ENCODE measurements around the gene ZEB1.
"Not testable (repeated sequence)": the region's sequence is repeated elsewhere in the genome, so short reads cannot be mapped to it uniquely, and the experiment has no call there.

Gene ZEB1

GRCh38 chr10:31554556-31554955, 235.5 kb downstream of the ZEB1 start:
- Histone ChIP-seq H3K27ac (ENCODE audit: low read depth, low read length) (no peak overlapping the region), H2AK5ac (ENCODE audit: low read length) (no peak overlapping the region), H3K4me3 (ENCODE audit: low read depth, low read length) (no peak overlapping the region), H3K18ac (ENCODE audit: low read length) (no peak overlapping the region), H2BK5ac (ENCODE audit: low read depth, low read length, poor library complexity) (no peak overlapping the region), H2BK12ac (ENCODE audit: low read length) (no peak overlapping the region), H3K4me2 (ENCODE audit: low read length) (no peak overlapping the region), H3K4ac (ENCODE audit: low read depth, low read length) (no peak overlapping the region), H2BK120ac (ENCODE audit: insufficient read depth, low read length, poor library complexity) (no peak overlapping the region), H4K12ac (ENCODE audit: low read depth, low read length) (no peak overlapping the region), H3K9me3 (ENCODE audit: insufficient read depth, low read depth, low read length) (peaks cover 3% of the 10 kb centered on the region), H4K8ac (ENCODE audit: low read depth, low read length) (no peak overlapping the region), H2AFZ (ENCODE audit: insufficient read depth, low read length, poor library complexity) (no peak overlapping the region), H3K79me1 (ENCODE audit: low read length) (no peaks in the 10 kb centered on the region), H3K27me3 (ENCODE audit: insufficient read depth, low read length) (no peaks in the 10 kb centered on the region), H3K9ac (ENCODE audit: low read length) (no peak overlapping the region), H3K4me1 (ENCODE audit: control insufficient read depth in 1 of 2, insufficient read depth in 2 of 2, low read length in 2 of 2) (no peaks in the 10 kb centered on the region), H3K36me3 (ENCODE audit: control insufficient read depth in 1 of 2, insufficient read depth in 2 of 2, low read length in 2 of 2) (no peaks in the 10 kb centered on the region), H3K23ac (ENCODE audit: low read length) (no peak overlapping the region), H3K14ac (ENCODE audit: low read length) (no peak overlapping the region), H3K79me2 (ENCODE audit: control insufficient read depth, insufficient read depth, low read length, poor library complexity) (no peaks in the 10 kb centered on the region), H4K91ac (ENCODE audit: low read depth, low read length) (no peak overlapping the region)
- DNase-seq, result no peak
- WGBS (ENCODE audit: extremely low coverage, insufficient coverage, insufficient read length), result no CpG with 5 or more reads among the region's 2 CpGs

- Histone ChIP-seq H3K9ac (ENCODE audit: low read length) (no peak overlapping the region), H3K4me3 (ENCODE audit: low read depth, low read length) (no peak overlapping the region), H3K79me2 (ENCODE audit: control insufficient read depth, insufficient read depth, low read length, poor library complexity) (no peaks in the 10 kb centered on the region), H3K23ac (ENCODE audit: low read length) (no peak overlapping the region), H3K36me3 (ENCODE audit: control insufficient read depth in 1 of 2, insufficient read depth in 2 of 2, low read length in 2 of 2) (no peaks in the 10 kb centered on the region), H3K27ac (ENCODE audit: low read depth, low read length) (no peak overlapping the region), H2AK5ac (ENCODE audit: low read length) (no peak overlapping the region), H4K8ac (ENCODE audit: low read depth, low read length) (no peak overlapping the region), H4K91ac (ENCODE audit: low read depth, low read length) (no peak overlapping the region), H3K4me1 (ENCODE audit: control insufficient read depth in 1 of 2, insufficient read depth in 2 of 2, low read length in 2 of 2) (no peaks in the 10 kb centered on the region), H3K27me3 (ENCODE audit: insufficient read depth, low read length) (no peaks in the 10 kb centered on the region), H2BK12ac (ENCODE audit: low read length) (no peak overlapping the region), H4K12ac (ENCODE audit: low read depth, low read length) (no peak overlapping the region), H2BK5ac (ENCODE audit: low read depth, low read length, poor library complexity) (no peak overlapping the region), H2BK120ac (ENCODE audit: insufficient read depth, low read length, poor library complexity) (no peak overlapping the region), H3K4me2 (ENCODE audit: low read length) (no peak overlapping the region), H3K18ac (ENCODE audit: low read length) (no peak overlapping the region), H3K9me3 (ENCODE audit: insufficient read depth, low read depth, low read length) (peaks cover 3% of the 10 kb centered on the region), H3K14ac (ENCODE audit: low read length) (no peak overlapping the region), H3K79me1 (ENCODE audit: low read length) (no peaks in the 10 kb centered on the region), H2AFZ (ENCODE audit: insufficient read depth, low read length, poor library complexity) (no peak overlapping the region), H3K4ac (ENCODE audit: low read depth, low read length) (no peak overlapping the region)
- no CpG with 5 or more reads among the region's 1 CpG for WGBS (ENCODE audit: extremely low coverage, insufficient coverage, insufficient read length)
- no peak for DNase-seq
Measured at GRCh38 chr10:31557854-31558253, 238.8 kb downstream of the ZEB1 start.

GRCh38 chr10:31568252-31568861, 249.3 kb downstream of the ZEB1 start:
- not testable (repeated sequence) for H3K9me3 ChIP-seq (ENCODE audit: insufficient read depth, low read depth, low read length)
- whole genome bisulfite sequencing (ENCODE audit: extremely low coverage, insufficient coverage, insufficient read length), result no CpG with 5 or more reads among the region's 3 CpGs

GRCh38 chr10:31574577-31574976, 255.6 kb downstream of the ZEB1 start:
- no peaks in the 10 kb centered on the region for H3K36me3 ChIP-seq (ENCODE audit: control insufficient read depth in 1 of 2, insufficient read depth in 2 of 2, low read length in 2 of 2)
- H2AK5ac ChIP-seq (ENCODE audit: low read length), result no peak overlapping the region
- H3K9ac ChIP-seq (ENCODE audit: low read length), result no peak overlapping the region
- no peaks in the 10 kb centered on the region for H3K4me1 ChIP-seq (ENCODE audit: control insufficient read depth in 1 of 2, insufficient read depth in 2 of 2, low read length in 2 of 2)
- H3K79me1 ChIP-seq (ENCODE audit: low read length), result no peaks in the 10 kb centered on the region
- H4K91ac ChIP-seq (ENCODE audit: low read depth, low read length), result no peak overlapping the region
- H2BK120ac ChIP-seq (ENCODE audit: insufficient read depth, low read length, poor library complexity), result no peak overlapping the region
- no CpG with 5 or more reads among the region's 2 CpGs for WGBS (ENCODE audit: extremely low coverage, insufficient coverage, insufficient read length)
- H4K12ac ChIP-seq (ENCODE audit: low read depth, low read length), result no peak overlapping the region
- H3K18ac ChIP-seq (ENCODE audit: low read length), result no peak overlapping the region
- H3K4me2 ChIP-seq (ENCODE audit: low read length), result no peak overlapping the region
- no peak overlapping the region for H3K14ac ChIP-seq (ENCODE audit: low read length)
- no peaks in the 10 kb centered on the region for H3K27me3 ChIP-seq (ENCODE audit: insufficient read depth, low read length)
- H4K8ac ChIP-seq (ENCODE audit: low read depth, low read length), result no peak overlapping the region
- no peak overlapping the region for H3K4ac ChIP-seq (ENCODE audit: low read depth, low read length)
- no peak overlapping the region for H3K27ac ChIP-seq (ENCODE audit: low read depth, low read length)
- DNase-seq, result no peak
- H2BK5ac ChIP-seq (ENCODE audit: low read depth, low read length, poor library complexity), result no peak overlapping the region
- no peaks in the 10 kb centered on the region for H3K79me2 ChIP-seq (ENCODE audit: control insufficient read depth, insufficient read depth, low read length, poor library complexity)
- H3K23ac ChIP-seq (ENCODE audit: low read length), result no peak overlapping the region
- H2AFZ ChIP-seq (ENCODE audit: insufficient read depth, low read length, poor library complexity), result no peak overlapping the region
- no peaks in the 10 kb centered on the region for H3K9me3 ChIP-seq (ENCODE audit: insufficient read depth, low read depth, low read length)
- no peak overlapping the region for H3K4me3 ChIP-seq (ENCODE audit: low read depth, low read length)
- H2BK12ac ChIP-seq (ENCODE audit: low read length), result no peak overlapping the region

More at GRCh38 chr10:31568252-31568861, 249.3 kb downstream of the ZEB1 start:
- H2BK12ac ChIP-seq (ENCODE audit: low read length); H2BK5ac ChIP-seq (ENCODE audit: low read depth, low read length, poor library complexity); H4K8ac ChIP-seq (ENCODE audit: low read depth, low read length); H3K27me3 ChIP-seq (ENCODE audit: insufficient read depth, low read length); H3K4me2 ChIP-seq (ENCODE audit: low read length); H3K9ac ChIP-seq (ENCODE audit: low read length); H3K27ac ChIP-seq (ENCODE audit: low read depth, low read length); H3K14ac ChIP-seq (ENCODE audit: low read length); H3K79me2 ChIP-seq (ENCODE audit: control insufficient read depth, insufficient read depth, low read length, poor library complexity); H2BK120ac ChIP-seq (ENCODE audit: insufficient read depth, low read length, poor library complexity); H4K12ac ChIP-seq (ENCODE audit: low read depth, low read length); H3K4me3 ChIP-seq (ENCODE audit: low read depth, low read length); H3K79me1 ChIP-seq (ENCODE audit: low read length); H3K36me3 ChIP-seq (ENCODE audit: control insufficient read depth in 1 of 2, insufficient read depth in 2 of 2, low read length in 2 of 2); H4K91ac ChIP-seq (ENCODE audit: low read depth, low read length); H3K18ac ChIP-seq (ENCODE audit: low read length); H3K4me1 ChIP-seq (ENCODE audit: control insufficient read depth in 1 of 2, insufficient read depth in 2 of 2, low read length in 2 of 2); H3K23ac ChIP-seq (ENCODE audit: low read length); H3K4ac ChIP-seq (ENCODE audit: low read depth, low read length); H2AFZ ChIP-seq (ENCODE audit: insufficient read depth, low read length, poor library complexity); H2AK5ac ChIP-seq (ENCODE audit: low read length): not testable (repeated sequence)
- DNase-seq, result peak; percentile 35 to 69
